HG03575 (cell line): Measurements from ENCODE around the gene OLA1.

Experiments used
- ATAC-seq: cut with Tn5 transposase; IDR thresholded peaks from one replicate; pipeline ENCODE4 v1.9.1; 2021; ENCODE audit not compliant: unreplicated experiment, insufficient number of reproducible peaks, low FRiP score; ENCODE audit errors: extremely low read depth

The OLA1 gene

GRCh38 chr2:174025271-174026121 lies 222.8 kb downstream of the OLA1 start:
- no peak for ATAC-seq

GRCh38 chr2:174024524-174025270 lies 223.6 kb downstream of the OLA1 start:
- ATAC-seq: no peak

DNA sequence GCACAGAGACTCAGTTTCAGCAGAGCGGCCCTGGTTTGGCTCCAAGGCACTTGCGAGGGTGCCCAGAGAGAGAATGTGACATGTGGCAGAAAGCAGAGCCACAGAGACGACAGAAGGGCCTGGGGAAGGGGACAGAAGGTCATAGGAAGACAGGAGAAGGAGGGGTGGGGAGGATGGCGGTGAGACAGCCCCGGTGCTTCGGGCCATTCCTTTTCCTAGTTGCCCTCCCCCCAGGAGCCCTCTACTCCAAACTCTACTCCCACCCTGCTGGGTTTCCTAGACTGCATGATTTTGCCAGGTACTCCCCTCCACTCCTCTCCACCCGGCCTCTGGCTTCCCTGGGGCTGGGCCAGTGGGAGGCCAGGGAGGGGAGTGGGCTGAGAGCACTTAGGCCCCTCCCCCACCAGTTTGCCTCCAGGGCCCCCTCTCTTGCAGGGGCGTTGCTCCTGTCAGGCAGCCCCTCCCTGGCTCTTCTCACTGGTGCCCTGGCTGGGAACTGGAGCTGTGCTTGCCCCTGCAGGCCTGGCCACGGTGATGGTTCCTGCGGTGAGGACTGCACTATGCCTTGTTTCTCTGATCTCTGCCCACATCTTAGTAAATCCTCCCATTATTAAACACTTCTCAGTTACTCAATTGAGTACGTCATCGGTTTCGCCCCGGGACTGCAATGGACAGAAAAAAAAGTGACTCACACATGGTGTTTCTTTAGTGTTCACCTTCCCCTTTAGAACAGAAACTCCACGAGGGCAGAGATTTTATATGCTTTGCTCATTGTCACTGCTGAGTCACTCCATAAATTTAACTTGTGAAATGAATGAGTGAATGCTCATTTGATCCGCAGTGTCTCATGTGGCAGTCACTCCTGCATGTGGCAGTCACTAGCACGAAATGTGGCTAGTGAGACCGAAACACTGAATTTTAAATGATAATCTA lies 224.5 kb downstream of the OLA1 start:
- ATAC-seq: no peak
